CD4-positive, CD25-positive, alpha-beta regulatory T cell (primary cell): ENCODE data around the gene MSLN. TPM values are rescaled to one million over a fixed set of nuclear protein-coding genes. Genes with fewer than 3 reads are reported as not detected.

ENCODE experiments used
- ATAC-seq, 2 donors: fragments of 150-1000 bp; cut with Tn5 transposase; one replicate each; pipeline ENCODE4 v1.10.0; 2021; ENCODE audit warnings: low read depth in 2 of 2, moderate number of reproducible peaks in 2 of 2, moderate library complexity in 1 of 2
- DNase-seq, 3 donors: peaks; one replicate each; pipeline versions ENCODE4 v3.0.0 to v3.0.0-alpha.2; 2012 to 2022; ENCODE audit warnings: mixed read lengths in 1 of 3
- H3K27ac ChIP-seq: one replicate; pipeline ENCODE4 v1.7.0; 2013; ENCODE audit warnings: mild to moderate bottlenecking, low read length; ENCODE audit not compliant: insufficient read depth, poor library complexity, severe bottlenecking
- H3K27me3 ChIP-seq: one replicate; pipeline ENCODE4 v1.7.0; 2013; ENCODE audit warnings: low read length; ENCODE audit not compliant: control insufficient read depth, insufficient read depth
- H3K36me3 ChIP-seq: one replicate; pipeline ENCODE4 v1.7.0; 2013; ENCODE audit warnings: mild to moderate bottlenecking, low read length, moderate library complexity; ENCODE audit not compliant: control insufficient read depth, insufficient read depth
- H3K4me1 ChIP-seq: 2 replicates; pipeline ENCODE4 v1.7.0; 2013; ENCODE audit warnings: mild to moderate bottlenecking, low read length; ENCODE audit not compliant: insufficient read depth, control insufficient read depth, poor library complexity, severe bottlenecking
- H3K4me3 ChIP-seq: one replicate; pipeline ENCODE4 v1.7.0; 2013; ENCODE audit warnings: low read depth, mild to moderate bottlenecking, low read length, moderate library complexity
- H3K9me3 ChIP-seq, 2 experiments: 1 replicate in 1 of 2; 2 replicates in 1 of 2; pipeline ENCODE4 v1.7.0; 2013; ENCODE audit warnings: low read length in 2 of 2, mild to moderate bottlenecking in 1 of 2, moderate library complexity in 1 of 2; ENCODE audit not compliant: control insufficient read depth in 2 of 2
- H3K27ac Mint-ChIP-seq, 3 donors: one replicate each; pipeline ENCODE4 v1.8.0; 2020 to 2022; ENCODE audit warnings: mild to moderate bottlenecking in 3 of 3, mixed read lengths in 3 of 3, moderate library complexity in 2 of 3
- H3K27me3 Mint-ChIP-seq: one replicate; pipeline ENCODE4 v1.8.0; 2022; ENCODE audit warnings: mild to moderate bottlenecking, mixed read lengths
- H3K36me3 Mint-ChIP-seq: one replicate; pipeline ENCODE4 v1.8.0; 2020; ENCODE audit warnings: mixed read lengths
- H3K4me1 Mint-ChIP-seq, 4 donors: one replicate each; pipeline ENCODE4 v1.8.0; 2020 to 2022; ENCODE audit warnings: mixed read lengths in 4 of 4, mild to moderate bottlenecking in 1 of 4
- H3K4me3 Mint-ChIP-seq, 4 donors: one replicate each; pipeline ENCODE4 v1.8.0; 2020 to 2022; ENCODE audit warnings: mild to moderate bottlenecking in 4 of 4, mixed read lengths in 4 of 4, moderate library complexity in 3 of 4
- H3K9me3 Mint-ChIP-seq, 7 donors: one replicate each; pipeline ENCODE4 v1.8.0; 2020 to 2022; ENCODE audit warnings: mixed read lengths in 7 of 7, mild to moderate bottlenecking in 3 of 7, moderate library complexity in 2 of 7
- polyA plus RNA-seq, 4 donors: library from polyadenylated mRNA; unstranded; fragments of 300-500 nt; fragmentation: Illumina TruSeq; gene quantifications; one replicate each; pipeline ENCODE4 v1.2.3, GENCODE V29; 2021
- total RNA-seq: library from RNA; stranded (reverse); gene quantifications from one replicate; pipeline ENCODE4 v1.2.3, GENCODE V29; 2022

MSLN gene
- total and polyA plus RNA-seq, 5 donors from 2014 or later, result not detected

DNA sequence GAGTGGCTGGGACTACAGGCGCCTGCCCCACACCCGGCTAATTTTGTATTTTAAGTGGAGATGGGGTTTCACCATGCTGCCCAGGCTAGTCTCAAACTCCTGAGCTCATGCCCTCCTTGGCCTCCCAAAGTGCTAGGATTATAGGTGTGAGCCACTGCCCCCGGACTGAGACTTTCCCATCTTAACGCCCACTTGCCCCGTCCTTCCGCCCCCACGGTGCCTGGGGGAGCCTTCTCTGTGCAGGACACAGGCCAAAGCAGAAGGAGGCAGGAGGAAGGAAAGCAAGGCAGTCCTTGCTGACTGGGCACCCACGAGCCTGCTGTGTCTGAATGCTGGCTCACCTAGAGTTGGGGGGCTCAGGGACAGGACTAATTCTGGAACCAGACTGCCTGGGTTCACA lies 57.6 kb downstream of the MSLN start:
- Histone ChIP-seq H3K4me3 (no peak overlapping the region), H3K36me3 (no peaks in the 10 kb centered on the region), H3K9me3 (no peaks in the 10 kb centered on the region), H3K27ac (no peak overlapping the region), H3K27me3 (peaks cover 9% of the 10 kb centered on the region), H3K4me1 (peaks cover 17% of the 10 kb centered on the region)
- ATAC-seq (no peak), DNase-seq (no peak)
- Mint-ChIP-seq H3K36me3 (no peaks in the 10 kb centered on the region), H3K27ac (no peak overlapping the region), H3K9me3 (no peaks in the 10 kb centered on the region), H3K4me3 (no peak overlapping the region), H3K27me3 (peaks cover 26% of the 10 kb centered on the region), H3K4me1 (peaks cover 0 to 16% (median 7%) of the 10 kb centered on the region in 4 donors)

Other genes starting within 250 kb of the MSLN start
- gene CAPN15, start 233.0 kb upstream of the MSLN start, total RNA-seq, result 82.6 TPM
- gene CAPN15, start 233.0 kb upstream of the MSLN start, polyA plus RNA-seq, result 1 to 10 TPM; 3.0 to 8.5 (median 5.2) TPM
- gene PRR35, start 200.3 kb upstream of the MSLN start, total RNA-seq, result not detected
- not detected for gene PRR35, start 200.3 kb upstream of the MSLN start, polyA plus RNA-seq
- 1.9 TPM for gene NHLRC4, start 193.7 kb upstream of the MSLN start, total RNA-seq
- 1 to 10 TPM; 3.7 to 5.6 (median 4.8) TPM for gene NHLRC4, start 193.7 kb upstream of the MSLN start, polyA plus RNA-seq
- gene PIGQ, start 190.8 kb upstream of the MSLN start, total RNA-seq, result 25.7 TPM
- 10 to 100 TPM; 11.6 to 15.3 (median 12.9) TPM for gene PIGQ, start 190.8 kb upstream of the MSLN start, polyA plus RNA-seq
- gene RAB40C, start 170.7 kb upstream of the MSLN start, total RNA-seq, result 12.1 TPM
- gene RAB40C, start 170.7 kb upstream of the MSLN start, polyA plus RNA-seq, result 1 to 10 TPM; 6.8 to 9.6 (median 8.2) TPM
- gene WFIKKN1, start 129.7 kb upstream of the MSLN start, total RNA-seq, result 0.22 TPM
- gene WFIKKN1, start 129.7 kb upstream of the MSLN start, polyA plus RNA-seq, result not detected
- 45.3 TPM for gene METTL26, start 124.4 kb upstream of the MSLN start, total RNA-seq
- gene METTL26, start 124.4 kb upstream of the MSLN start, polyA plus RNA-seq, result 100 to 1,000 TPM in 2 of 4 donors, 10 to 100 TPM in 2; 82.7 to 133 (median 102) TPM
- gene MCRIP2, start 118.9 kb upstream of the MSLN start, total RNA-seq, result 10.5 TPM
- gene MCRIP2, start 118.9 kb upstream of the MSLN start, polyA plus RNA-seq, result 10 to 100 TPM; 18.0 to 23.1 (median 18.4) TPM
- 11.4 TPM for gene WDR90, start 111.4 kb upstream of the MSLN start, total RNA-seq
- 1 to 10 TPM in 2 of 4 donors, under 1 TPM in 2; 0.89 to 2.5 (median 1.1) TPM for gene WDR90, start 111.4 kb upstream of the MSLN start, polyA plus RNA-seq
- 212 TPM for gene RHOT2, start 92.6 kb upstream of the MSLN start, total RNA-seq
- gene RHOT2, start 92.6 kb upstream of the MSLN start, polyA plus RNA-seq, result 10 to 100 TPM; 34.3 to 47.1 (median 38.4) TPM
- 3.2 TPM for gene RHBDL1, start 85.1 kb upstream of the MSLN start, total RNA-seq
- 1 to 10 TPM in 1 of 4 donors, under 1 TPM in 2, not detected in 1; 0.49 to 1.5 (median 0.88) TPM for gene RHBDL1, start 85.1 kb upstream of the MSLN start, polyA plus RNA-seq
- gene STUB1, start 80.3 kb upstream of the MSLN start, total RNA-seq, result 63.2 TPM
- 100 to 1,000 TPM; 117 to 142 (median 135) TPM for gene STUB1, start 80.3 kb upstream of the MSLN start, polyA plus RNA-seq
- gene JMJD8, start 76.4 kb upstream of the MSLN start, total RNA-seq, result 22.7 TPM
- gene JMJD8, start 76.4 kb upstream of the MSLN start, polyA plus RNA-seq, result 10 to 100 TPM; 29.2 to 36.2 (median 33.4) TPM
- gene WDR24, start 70.3 kb upstream of the MSLN start, total RNA-seq, result 8.9 TPM
- 10 to 100 TPM in 2 of 4 donors, 1 to 10 TPM in 2; 7.9 to 10.4 (median 10.0) TPM for gene WDR24, start 70.3 kb upstream of the MSLN start, polyA plus RNA-seq
- 18.6 TPM for gene FBXL16, start 54.9 kb upstream of the MSLN start, total RNA-seq
- 10 to 100 TPM in 1 of 4 donors, 1 to 10 TPM in 3; 8.5 to 10.5 (median 9.3) TPM for gene FBXL16, start 54.9 kb upstream of the MSLN start, polyA plus RNA-seq
- gene METRN, start 45.6 kb upstream of the MSLN start, total RNA-seq, result 4.6 TPM
- 10 to 100 TPM; 14.3 to 24.1 (median 17.7) TPM for gene METRN, start 45.6 kb upstream of the MSLN start, polyA plus RNA-seq
- gene ANTKMT, start 39.6 kb upstream of the MSLN start, total RNA-seq, result 13.6 TPM
- gene ANTKMT, start 39.6 kb upstream of the MSLN start, polyA plus RNA-seq, result 10 to 100 TPM; 60.3 to 85.9 (median 64.4) TPM
- gene CCDC78, start 34.3 kb upstream of the MSLN start, total RNA-seq, result 2.5 TPM
- gene CCDC78, start 34.3 kb upstream of the MSLN start, polyA plus RNA-seq, result under 1 TPM; 0.37 to 0.70 (median 0.43) TPM
- gene HAGHL, start 33.6 kb upstream of the MSLN start, total RNA-seq, result 15.6 TPM
- 1 to 10 TPM; 2.2 to 4.3 (median 3.2) TPM for gene HAGHL, start 33.6 kb upstream of the MSLN start, polyA plus RNA-seq
- gene CIAO3, start 19.7 kb upstream of the MSLN start, total RNA-seq, result 42.6 TPM
- 10 to 100 TPM; 17.2 to 26.6 (median 19.7) TPM for gene CIAO3, start 19.7 kb upstream of the MSLN start, polyA plus RNA-seq
- 20.8 TPM for gene RPUSD1, start 27.6 kb downstream of the MSLN start, total RNA-seq
- 10 to 100 TPM; 22.3 to 24.9 (median 23.0) TPM for gene RPUSD1, start 27.6 kb downstream of the MSLN start, polyA plus RNA-seq
- 28.8 TPM for gene CHTF18, start 27.9 kb downstream of the MSLN start, total RNA-seq
- gene CHTF18, start 27.9 kb downstream of the MSLN start, polyA plus RNA-seq, result 1 to 10 TPM; 1.1 to 5.9 (median 2.8) TPM
- not detected for gene GNG13, start 40.0 kb downstream of the MSLN start, total RNA-seq
- not detected for gene GNG13, start 40.0 kb downstream of the MSLN start, polyA plus RNA-seq
- 40.0 TPM for gene LMF1, start 210.2 kb downstream of the MSLN start, total RNA-seq
- 10 to 100 TPM in 3 of 4 donors, 1 to 10 TPM in 1; 9.9 to 12.9 (median 11.3) TPM for gene LMF1, start 210.2 kb downstream of the MSLN start, polyA plus RNA-seq
- gene SOX8, start 221.0 kb downstream of the MSLN start, total RNA-seq, result 1.1 TPM
- under 1 TPM; 0.16 to 0.53 (median 0.24) TPM for gene SOX8, start 221.0 kb downstream of the MSLN start, polyA plus RNA-seq